GM23338 (cell line): ENCODE data around the gene SEC14L1. TPM values are rescaled to one million over a fixed set of nuclear protein-coding genes. Genes with fewer than 3 reads are reported as not detected.

Experiments
- ATAC-seq: fragments of 200-7000 bp; cut with Tn5 transposase; 3 replicates; pipeline ENCODE4 v1.9.1; 2020
- DNase-seq: peaks from one replicate; pipeline ENCODE4 v3.0.0-alpha.2; 2015; ENCODE audit warnings: low spot score
- H2AFZ ChIP-seq: fragments of 200-600 bp; sonication (generic); 2 replicates; pipeline ENCODE4 v1.8.0; 2016; ENCODE audit warnings: antibody characterized with exemption, mild to moderate bottlenecking, moderate library complexity
- H3F3A ChIP-seq: fragments of 200-600 bp; sonication (generic); replicated peaks from 2 replicates; pipeline ENCODE4 v1.8.0; 2017; ENCODE audit warnings: antibody characterized with exemption, mixed run types, low read depth
- H3K27ac ChIP-seq: fragments of 200-600 bp; sonication (generic); 2 replicates; pipeline ENCODE4 v1.6.1; 2016; ENCODE audit warnings: low read depth
- H3K27me3 ChIP-seq: fragments of 200-600 bp; sonication (generic); 2 replicates; pipeline ENCODE4 v1.8.0; 2016; ENCODE audit warnings: mild to moderate bottlenecking, mixed run types, moderate library complexity; ENCODE audit not compliant: insufficient read depth
- H3K36me3 ChIP-seq: fragments of 200-600 bp; sonication (generic); 2 replicates; pipeline ENCODE4 v1.8.0; 2016; ENCODE audit warnings: mild to moderate bottlenecking; ENCODE audit not compliant: insufficient read depth
- H3K4me1 ChIP-seq: fragments of 200-600 bp; sonication (generic); 2 replicates; pipeline ENCODE4 v1.8.0; 2016; ENCODE audit warnings: mild to moderate bottlenecking, moderate library complexity; ENCODE audit not compliant: insufficient read depth
- H3K4me2 ChIP-seq: fragments of 200-600 bp; sonication (generic); 2 replicates; pipeline ENCODE4 v1.7.1; 2017; ENCODE audit warnings: mixed run types
- H3K4me3 ChIP-seq: fragments of 200-600 bp; sonication (generic); 2 replicates; pipeline ENCODE4 v1.6.1; 2016; ENCODE audit warnings: mixed run types
- H3K79me2 ChIP-seq: fragments of 200-600 bp; sonication (generic); replicated peaks from 2 replicates; pipeline ENCODE4 v1.8.0; 2017; ENCODE audit warnings: mild to moderate bottlenecking; ENCODE audit not compliant: insufficient read depth
- H3K9me2 ChIP-seq: fragments of 200-600 bp; sonication (generic); 2 replicates; pipeline ENCODE4 v1.8.0; 2017; ENCODE audit not compliant: insufficient read depth
- H4K20me1 ChIP-seq: fragments of 200-600 bp; sonication (generic); replicated peaks from 2 replicates; pipeline ENCODE4 v1.8.0; 2017; ENCODE audit warnings: mild to moderate bottlenecking; ENCODE audit not compliant: insufficient read depth
- H3K27ac Mint-ChIP-seq: 2 replicates; pipeline ENCODE4 v1.8.0; 2020; ENCODE audit warnings: inconsistent platforms, mild to moderate bottlenecking, moderate library complexity, mixed read lengths
- H3K27me3 Mint-ChIP-seq: 3 replicates; pipeline ENCODE4 v1.8.0; 2022; ENCODE audit warnings: low read depth, mild to moderate bottlenecking, moderate library complexity, mixed read lengths, inconsistent platforms; ENCODE audit not compliant: insufficient read depth, poor library complexity
- H3K36me3 Mint-ChIP-seq: 3 replicates; pipeline ENCODE4 v1.8.0; 2021; ENCODE audit warnings: low read depth, mild to moderate bottlenecking, inconsistent platforms, moderate library complexity, mixed read lengths
- H3K4me1 Mint-ChIP-seq: 3 replicates; pipeline ENCODE4 v1.8.0; 2020; ENCODE audit warnings: mild to moderate bottlenecking, inconsistent platforms, mixed read lengths
- H3K4me3 Mint-ChIP-seq: 3 replicates; pipeline ENCODE4 v1.8.0; 2021; ENCODE audit warnings: moderate library complexity, mild to moderate bottlenecking, inconsistent platforms, mixed read lengths
- H3K9me3 Mint-ChIP-seq: 3 replicates; pipeline ENCODE4 v1.8.0; 2020; ENCODE audit warnings: moderate library complexity, mild to moderate bottlenecking, inconsistent platforms, mixed read lengths
- CREB1 ChIP-seq: fragments of 250-450 bp; sonication (Bioruptor Pico); IDR thresholded peaks from 2 replicates; pipeline ENCODE4 v1.5.0; 2020; ENCODE audit warnings: low read depth, mild to moderate bottlenecking, moderate library complexity
- CTCF ChIP-seq, 2 experiments: fragments of 200-600 bp in 1 of 2; sonication (generic) in 1 of 2; conservative IDR thresholded peaks; 2 replicates each; pipeline versions ENCODE4 v1.5.1 to v1.6.1; 2016 to 2017; ENCODE audit warnings: antibody characterized with exemption in 2 of 2, low read depth in 2 of 2, mild to moderate bottlenecking in 2 of 2, moderate library complexity in 1 of 2
- ETS1 ChIP-seq: IDR thresholded peaks from 2 replicates; pipeline ENCODE4 v1.6.1; 2016; ENCODE audit warnings: antibody characterized with exemption
- EZH2 ChIP-seq: fragments of 200-600 bp; sonication (generic); IDR thresholded peaks from one replicate; pipeline ENCODE4 v1.8.0; 2017; ENCODE audit warnings: antibody characterized with exemption, mild to moderate bottlenecking, low read depth; ENCODE audit not compliant: unreplicated experiment
- EZH2phosphoT487 ChIP-seq: fragments of 200-600 bp; sonication (generic); IDR thresholded peaks from one replicate; pipeline ENCODE4 v1.8.1; 2018; ENCODE audit warnings: antibody characterized with exemption; ENCODE audit not compliant: unreplicated experiment
- JUNB ChIP-seq: IDR thresholded peaks from one replicate; pipeline ENCODE4 v1.6.1; 2016; ENCODE audit warnings: antibody characterized with exemption; ENCODE audit not compliant: unreplicated experiment
- NANOG ChIP-seq: IDR thresholded peaks from 2 replicates; pipeline ENCODE4 v1.6.1; 2016; ENCODE audit warnings: antibody characterized with exemption, borderline replicate concordance
- POLR2AphosphoS5 ChIP-seq: IDR thresholded peaks from 2 replicates; pipeline ENCODE4 v1.6.1; 2016; ENCODE audit warnings: antibody characterized with exemption, low read depth
- REST ChIP-seq: IDR thresholded peaks from one replicate; pipeline ENCODE4 v1.6.1; 2018; ENCODE audit warnings: antibody characterized with exemption; ENCODE audit not compliant: unreplicated experiment
- STAT1 ChIP-seq: IDR thresholded peaks from one replicate; pipeline ENCODE4 v1.6.1; 2016; ENCODE audit warnings: antibody characterized with exemption; ENCODE audit not compliant: unreplicated experiment
- ZNF114 ChIP-seq: fragments of 250-450 bp; sonication (Bioruptor Pico); IDR thresholded peaks from 2 replicates; pipeline ENCODE4 v1.5.0; 2020; ENCODE audit warnings: mild to moderate bottlenecking, moderate library complexity
- ZNF331 ChIP-seq: fragments of 250-450 bp; sonication (Bioruptor Pico); IDR thresholded peaks from 2 replicates; pipeline ENCODE4 v1.5.0; 2020; ENCODE audit warnings: low read depth, mild to moderate bottlenecking, moderate library complexity
- ZNF462 ChIP-seq: fragments of 250-450 bp; sonication (Bioruptor Pico); IDR thresholded peaks from 2 replicates; pipeline ENCODE4 v1.5.0; 2020; ENCODE audit warnings: mild to moderate bottlenecking, moderate library complexity
- polyA plus RNA-seq: library from polyadenylated mRNA; unstranded; fragments of >200 nt; fragmentation: Nextera tagmentation; extraction: Ambion mirVana; gene quantifications from 2 replicates; pipeline ENCODE4 v1.2.1, GENCODE V29; 2016
- total RNA-seq: library from RNA; depleted of rRNA; stranded (reverse); fragments of >200 nt; shearing (Covaris generic); gene quantifications from 2 replicates; pipeline ENCODE4 v1.2.3, GENCODE V29; 2014

The SEC14L1 gene
- total and polyA plus RNA-seq, 2 experiments from 2014 or later = 26.8 to 54.8 TPM

GRCh38 chr17:77190576-77190975, 49.8 kb downstream of the SEC14L1 start:
- TF ChIP-seq CTCF (conservative IDR thresholded peaks at IDR 0.05; ENCODE audit: low read depth in 2 of 2) = no peak
- no peak for TF ChIP-seq POLR2AphosphoS5
- TF ChIP-seq EZH2phosphoT487 = no peak
- no peak for TF ChIP-seq EZH2
- no peak for TF ChIP-seq ZNF462 (CRISPR knock-in tag)
- no peak for TF ChIP-seq ETS1
- no peak for TF ChIP-seq REST
- no peak for TF ChIP-seq NANOG
- no peak for TF ChIP-seq ZNF331
- no peak for TF ChIP-seq JUNB
- TF ChIP-seq CREB1 (CRISPR knock-in tag) = no peak
- no peak for TF ChIP-seq STAT1
- no peak for TF ChIP-seq ZNF114 (CRISPR knock-in tag)
- no peak for DNase-seq
- H3K27ac Mint-ChIP-seq = no peak overlapping the region
- H3K9me3 Mint-ChIP-seq = no peaks in the 10 kb centered on the region
- no peaks in the 10 kb centered on the region for H3K4me1 ChIP-seq
- peaks cover 5% of the 10 kb centered on the region for H4K20me1 ChIP-seq
- H3K27me3 ChIP-seq = no peaks in the 10 kb centered on the region
- peaks cover 30% of the 10 kb centered on the region for H3K79me2 ChIP-seq
- no peak overlapping the region for H3K4me3 Mint-ChIP-seq
- no peaks in the 10 kb centered on the region for H3F3A ChIP-seq
- H3K4me1 Mint-ChIP-seq = no peaks in the 10 kb centered on the region
- H3K36me3 Mint-ChIP-seq = peaks cover 23% of the 10 kb centered on the region; the same call in 2 of the 3 replicates
- peaks cover 16% of the 10 kb centered on the region for H3K36me3 ChIP-seq
- no peak for ATAC-seq
- H3K9me2 ChIP-seq = no peaks in the 10 kb centered on the region
- no peak overlapping the region for H3K4me3 ChIP-seq
- H2AFZ ChIP-seq = no peak overlapping the region
- H3K27me3 Mint-ChIP-seq = no peaks in the 10 kb centered on the region
- no peak overlapping the region for H3K27ac ChIP-seq
- no peak overlapping the region for H3K4me2 ChIP-seq
